ENCODE data around the gene SLC6A17. TPM values are rescaled to one million over a fixed set of nuclear protein-coding genes. Genes with fewer than 3 reads are reported as not detected.

SLC6A17 gene
- total RNA-seq, 1 donor from 2014 or later: 1.6 TPM

DNA sequence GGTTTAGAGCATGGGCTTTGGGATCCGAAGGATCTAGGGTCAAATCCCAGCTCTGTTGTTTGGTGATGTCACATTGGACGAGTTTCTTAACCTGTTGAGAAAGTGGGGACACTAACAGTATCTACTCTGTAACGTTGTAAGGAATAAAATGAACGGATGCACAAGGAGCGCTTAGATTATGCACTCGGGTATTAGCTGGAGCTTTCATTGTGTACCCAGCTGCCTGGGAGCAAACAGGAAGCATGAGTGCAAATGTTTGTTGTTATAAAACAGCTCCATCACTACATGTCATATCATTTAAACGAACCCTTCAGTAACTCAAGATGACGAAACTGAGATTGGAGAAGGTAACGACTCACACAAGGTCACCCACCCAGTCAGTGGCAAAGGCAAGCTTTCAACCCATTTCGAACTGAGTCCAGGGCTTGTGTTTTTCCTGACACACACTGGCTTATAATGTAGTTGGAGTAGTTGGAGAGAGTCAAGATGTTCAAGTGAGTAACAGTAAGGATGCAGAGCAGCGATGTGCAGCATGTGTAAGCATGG lies 16.2 kb upstream of the SLC6A17 start:
- Mint-ChIP-seq H3K27me3 (ENCODE audit: low read depth) (peaks cover 45% of the 10 kb centered on the region), H3K4me1 (ENCODE audit: low read depth) (peaks cover 6% of the 10 kb centered on the region), H3K4me3 (ENCODE audit: unreplicated experiment) (no peak overlapping the region), H3K9me3 (ENCODE audit: low read depth) (no peaks in the 10 kb centered on the region), H3K27ac (ENCODE audit: unreplicated experiment) (no peak overlapping the region), H3K36me3 (ENCODE audit: low read depth) (no peaks in the 10 kb centered on the region)
- TF ChIP-seq, protein P1, sequence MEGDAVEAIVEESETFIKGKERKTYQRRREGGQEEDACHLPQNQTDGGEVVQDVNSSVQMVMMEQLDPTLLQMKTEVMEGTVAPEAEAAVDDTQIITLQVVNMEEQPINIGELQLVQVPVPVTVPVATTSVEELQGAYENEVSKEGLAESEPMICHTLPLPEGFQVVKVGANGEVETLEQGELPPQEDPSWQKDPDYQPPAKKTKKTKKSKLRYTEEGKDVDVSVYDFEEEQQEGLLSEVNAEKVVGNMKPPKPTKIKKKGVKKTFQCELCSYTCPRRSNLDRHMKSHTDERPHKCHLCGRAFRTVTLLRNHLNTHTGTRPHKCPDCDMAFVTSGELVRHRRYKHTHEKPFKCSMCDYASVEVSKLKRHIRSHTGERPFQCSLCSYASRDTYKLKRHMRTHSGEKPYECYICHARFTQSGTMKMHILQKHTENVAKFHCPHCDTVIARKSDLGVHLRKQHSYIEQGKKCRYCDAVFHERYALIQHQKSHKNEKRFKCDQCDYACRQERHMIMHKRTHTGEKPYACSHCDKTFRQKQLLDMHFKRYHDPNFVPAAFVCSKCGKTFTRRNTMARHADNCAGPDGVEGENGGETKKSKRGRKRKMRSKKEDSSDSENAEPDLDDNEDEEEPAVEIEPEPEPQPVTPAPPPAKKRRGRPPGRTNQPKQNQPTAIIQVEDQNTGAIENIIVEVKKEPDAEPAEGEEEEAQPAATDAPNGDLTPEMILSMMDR (IDR thresholded peaks at IDR 0.05): no peak
- DNase-seq (ENCODE audit: low spot score): no peak

DNA sequence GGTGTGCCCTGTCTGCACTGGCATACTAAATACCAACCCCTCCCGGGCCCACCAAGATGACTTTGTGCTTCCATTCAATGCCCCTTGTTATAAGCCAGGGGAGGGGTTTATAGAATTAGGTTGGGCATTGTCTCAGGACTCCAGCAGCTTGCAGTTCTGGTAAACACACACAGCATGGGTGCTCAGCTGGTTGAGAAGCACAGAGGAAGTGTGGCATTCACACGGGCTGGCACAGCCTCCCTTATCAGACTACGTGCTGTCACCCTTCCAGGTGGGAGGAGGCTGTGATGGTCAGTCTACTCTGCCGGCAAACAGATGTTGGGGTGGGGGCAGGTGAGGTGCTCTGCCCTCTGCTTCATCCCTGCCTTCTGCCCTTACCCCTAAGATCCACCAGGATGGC lies 15.0 kb upstream of the SLC6A17 start:
- H3K36me3 Mint-ChIP-seq (ENCODE audit: low read depth): no peaks in the 10 kb centered on the region
- TF ChIP-seq, protein P1 (IDR thresholded peaks at IDR 0.05): no peak
- no peak for DNase-seq (ENCODE audit: low spot score)
- peaks cover 6% of the 10 kb centered on the region for H3K4me1 Mint-ChIP-seq (ENCODE audit: low read depth)
- peaks cover 7% of the 10 kb centered on the region for H3K9me3 Mint-ChIP-seq (ENCODE audit: low read depth)
- peaks cover 51% of the 10 kb centered on the region for H3K27me3 Mint-ChIP-seq (ENCODE audit: low read depth)
- no peak overlapping the region for H3K4me3 Mint-ChIP-seq (ENCODE audit: unreplicated experiment)
- no peak overlapping the region for H3K27ac Mint-ChIP-seq (ENCODE audit: unreplicated experiment)

DNA sequence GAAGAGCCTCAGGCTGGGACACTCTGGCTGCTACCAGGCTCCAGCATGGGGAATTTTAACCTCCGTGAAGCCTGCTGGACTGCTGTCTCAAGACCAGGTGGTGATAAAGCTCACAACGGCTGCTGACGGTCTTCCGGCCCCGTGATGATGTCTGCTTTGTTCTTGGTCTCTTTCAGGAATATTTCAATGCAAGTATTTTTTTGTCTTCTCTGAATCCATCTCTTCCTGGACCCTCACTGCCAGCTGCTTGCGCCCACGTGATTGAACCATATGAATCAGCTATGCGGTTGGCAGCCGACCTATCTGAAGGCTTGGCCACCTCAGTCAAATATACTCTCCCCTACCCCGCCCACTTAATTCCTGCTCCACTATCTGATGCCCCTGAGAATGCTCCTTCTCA lies 14.6 kb upstream of the SLC6A17 start:
- H3K9me3 Mint-ChIP-seq (ENCODE audit: low read depth): peaks cover 8% of the 10 kb centered on the region
- H3K4me3 Mint-ChIP-seq (ENCODE audit: unreplicated experiment): no peak overlapping the region
- no peak overlapping the region for H3K27ac Mint-ChIP-seq (ENCODE audit: unreplicated experiment)
- DNase-seq (ENCODE audit: low spot score): no peak
- H3K27me3 Mint-ChIP-seq (ENCODE audit: low read depth): peaks cover 52% of the 10 kb centered on the region
- TF ChIP-seq, protein P1 (IDR thresholded peaks at IDR 0.05): no peak
- peaks cover 6% of the 10 kb centered on the region for H3K4me1 Mint-ChIP-seq (ENCODE audit: low read depth)
- no peaks in the 10 kb centered on the region for H3K36me3 Mint-ChIP-seq (ENCODE audit: low read depth)

DNA sequence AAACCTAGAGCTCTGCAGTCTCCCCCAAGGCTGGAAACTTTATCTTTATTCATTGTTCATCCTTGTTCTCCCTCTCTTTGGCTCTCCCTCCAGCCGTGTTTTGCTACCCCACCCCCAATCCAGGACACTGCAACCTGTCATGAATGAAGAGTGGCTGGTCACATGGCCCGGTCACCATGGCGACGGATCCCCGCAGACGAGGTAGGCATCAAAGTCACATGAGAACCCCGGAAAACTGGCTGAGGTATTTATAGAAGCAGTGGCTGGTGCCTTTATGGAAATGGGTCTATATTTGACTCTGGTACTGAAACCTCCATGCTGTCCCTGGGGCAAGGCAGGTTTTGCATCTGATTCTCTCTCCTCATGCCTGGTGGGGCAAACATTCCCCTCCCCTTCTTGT lies 13.4 kb upstream of the SLC6A17 start:
- H3K4me1 Mint-ChIP-seq (ENCODE audit: low read depth): peaks cover 6% of the 10 kb centered on the region
- no peaks in the 10 kb centered on the region for H3K36me3 Mint-ChIP-seq (ENCODE audit: low read depth)
- no peak overlapping the region for H3K4me3 Mint-ChIP-seq (ENCODE audit: unreplicated experiment)
- peaks cover 8% of the 10 kb centered on the region for H3K9me3 Mint-ChIP-seq (ENCODE audit: low read depth)
- no peak for DNase-seq (ENCODE audit: low spot score)
- TF ChIP-seq, protein P1 (IDR thresholded peaks at IDR 0.05): no peak
- H3K27ac Mint-ChIP-seq (ENCODE audit: unreplicated experiment): no peak overlapping the region
- peaks cover 54% of the 10 kb centered on the region for H3K27me3 Mint-ChIP-seq (ENCODE audit: low read depth)

DNA sequence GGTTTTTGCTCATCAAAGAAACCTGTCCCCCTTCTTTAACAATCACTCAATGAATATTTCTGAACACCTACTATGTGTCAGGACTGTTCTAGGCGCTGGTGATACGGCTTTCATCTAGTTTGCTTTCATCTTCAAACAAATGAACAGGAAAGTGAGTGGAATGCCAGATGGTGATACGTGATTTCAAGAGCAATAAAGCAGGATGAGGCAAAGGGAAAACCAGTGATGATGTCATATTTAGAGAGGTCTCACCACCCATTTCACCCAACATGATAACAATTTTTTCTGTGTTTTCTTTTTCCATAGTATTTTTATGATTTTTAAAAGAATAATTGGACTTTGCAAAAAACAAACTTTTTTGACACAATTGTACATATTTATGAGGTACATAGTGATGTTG lies 11.3 kb upstream of the SLC6A17 start:
- Mint-ChIP-seq H3K4me3 (ENCODE audit: unreplicated experiment) (no peak overlapping the region), H3K27ac (ENCODE audit: unreplicated experiment) (no peak overlapping the region), H3K9me3 (ENCODE audit: low read depth) (peaks cover 8% of the 10 kb centered on the region), H3K27me3 (ENCODE audit: low read depth) (peaks cover 55% of the 10 kb centered on the region), H3K4me1 (ENCODE audit: low read depth) (peaks cover 6% of the 10 kb centered on the region), H3K36me3 (ENCODE audit: low read depth) (no peaks in the 10 kb centered on the region)
- no peak for DNase-seq (ENCODE audit: low spot score)
- TF ChIP-seq, protein P1 (IDR thresholded peaks at IDR 0.05): no peak

Measured in chondrocyte (in vitro differentiated cells).